ENCODE results near the gene CSRNP3.

DNA sequence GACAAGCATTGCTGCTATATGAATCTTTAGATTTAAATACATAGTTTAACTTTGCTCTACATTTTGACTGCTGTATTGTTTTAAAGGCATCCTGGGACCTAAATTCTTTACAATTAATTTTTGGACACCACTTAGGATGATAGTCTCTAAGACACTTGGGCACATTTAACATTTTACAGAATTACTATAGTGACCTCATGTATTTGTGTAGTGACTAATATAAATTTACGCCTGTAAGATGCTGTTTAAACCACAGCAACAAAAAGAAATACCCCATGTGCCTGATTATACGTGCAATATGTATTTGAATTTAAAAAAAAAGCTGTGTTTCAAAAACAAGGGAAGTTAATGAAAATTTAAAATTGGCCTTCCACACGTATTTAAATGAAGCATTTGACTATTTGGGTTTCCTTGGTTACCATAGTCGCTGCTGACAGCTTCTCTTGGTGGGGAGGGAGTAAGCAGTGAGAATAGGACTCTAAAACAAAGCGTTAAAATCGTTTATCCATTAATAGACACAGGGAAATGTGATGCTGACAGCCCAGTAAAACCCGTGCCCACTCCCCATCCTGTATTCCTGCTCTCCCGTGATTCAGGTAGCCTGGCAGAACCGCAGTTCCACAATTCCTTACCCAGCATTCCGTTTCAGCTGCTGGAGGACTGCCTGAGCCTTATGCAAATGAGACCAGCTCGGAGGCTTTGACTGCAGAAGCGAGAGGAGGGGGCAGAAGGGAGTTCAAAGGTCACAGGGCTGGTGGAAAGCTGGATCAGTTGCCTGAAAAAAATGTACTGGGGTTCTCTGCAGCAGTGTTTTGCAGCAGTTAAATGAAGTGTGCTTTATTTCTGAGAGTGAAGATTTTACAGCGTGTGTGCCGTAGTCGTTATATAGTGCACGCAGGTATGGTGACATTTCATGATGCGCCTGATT lies 104.3 kb downstream of the CSRNP3 start:
- TF ChIP-seq CTCF (optimal IDR thresholded peaks at IDR 0.05 in 1 of 3, IDR thresholded peaks at IDR 0.05 in 1 of 3, conservative IDR thresholded peaks at IDR 0.05 in 1 of 3; ENCODE audit: extremely low read depth in 1 of 3, insufficient read depth in 2 of 3, low read length in 3 of 3) (no peak), EZH2 (IDR thresholded peaks at IDR 0.05; ENCODE audit: low read length) (no peak)
